Gastrocnemius medialis (tissue), 4 donors: ENCODE data around the gene TRAIP.

Source experiments
- POLR2A ChIP-seq, 2 donors: fragments of 450-650 bp; IDR thresholded peaks; one replicate each; pipeline ENCODE4 v1.6.1; 2017; ENCODE audit warnings: antibody characterized with exemption in 2 of 2, mild to moderate bottlenecking in 2 of 2, moderate library complexity in 2 of 2
- TF ChIP-seq, protein P1 (sequence below), 5 experiments: fragments of 450-650 bp in 3 of 5; fragments of 200-600 bp in 2 of 5; sonication (generic) in 2 of 5; IDR thresholded peaks in 4 of 5; conservative IDR thresholded peaks in 1 of 5; 1 replicate in 4 of 5; 2 replicates in 1 of 5; pipeline ENCODE4 v1.5.1; 2016 to 2019; ENCODE audit warnings: antibody characterized with exemption in 5 of 5, mild to moderate bottlenecking in 3 of 5, moderate library complexity in 3 of 5

DNA sequence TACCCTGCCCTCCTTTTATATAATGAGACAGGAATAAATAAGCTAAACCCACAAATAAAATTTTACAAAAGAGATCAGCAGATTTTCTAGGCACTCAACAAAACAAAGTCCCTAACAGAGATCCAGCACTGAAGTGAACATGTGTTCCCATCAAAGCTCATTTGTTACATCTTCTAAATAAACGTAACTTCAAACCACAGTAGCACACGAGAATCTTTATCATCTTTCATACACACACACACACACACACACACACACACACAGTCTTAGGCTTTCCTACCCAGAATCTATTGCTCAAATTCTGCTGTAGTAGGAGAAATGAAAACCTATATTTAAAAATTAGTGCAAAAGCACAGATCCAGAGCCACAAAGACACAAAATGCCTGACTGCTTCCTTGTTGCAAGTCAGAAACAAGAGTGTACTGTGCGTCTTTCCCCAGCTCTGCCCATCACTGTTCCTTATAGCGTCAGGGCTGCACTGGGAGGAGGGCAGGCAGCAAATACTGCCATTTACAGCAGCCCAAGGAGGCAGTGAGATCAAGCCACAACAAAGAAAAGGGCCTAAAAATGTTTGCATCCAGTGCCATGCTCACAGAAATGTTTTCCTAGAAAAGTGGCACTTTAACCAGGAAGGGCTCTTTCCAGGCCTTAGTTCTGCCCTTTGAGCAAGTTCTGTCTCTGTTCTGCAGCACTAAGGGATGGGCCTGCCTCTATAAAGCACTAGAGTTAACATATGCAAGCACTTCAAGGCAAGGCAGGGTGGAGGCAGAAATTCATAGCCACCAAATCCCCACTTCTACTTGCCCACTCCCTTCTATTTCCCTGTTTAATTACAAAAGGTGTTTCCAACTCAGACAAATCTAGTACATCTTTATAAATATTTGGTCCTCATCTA, 76.0 kb downstream of the TRAIP start:
- TF ChIP-seq, protein P1, sequence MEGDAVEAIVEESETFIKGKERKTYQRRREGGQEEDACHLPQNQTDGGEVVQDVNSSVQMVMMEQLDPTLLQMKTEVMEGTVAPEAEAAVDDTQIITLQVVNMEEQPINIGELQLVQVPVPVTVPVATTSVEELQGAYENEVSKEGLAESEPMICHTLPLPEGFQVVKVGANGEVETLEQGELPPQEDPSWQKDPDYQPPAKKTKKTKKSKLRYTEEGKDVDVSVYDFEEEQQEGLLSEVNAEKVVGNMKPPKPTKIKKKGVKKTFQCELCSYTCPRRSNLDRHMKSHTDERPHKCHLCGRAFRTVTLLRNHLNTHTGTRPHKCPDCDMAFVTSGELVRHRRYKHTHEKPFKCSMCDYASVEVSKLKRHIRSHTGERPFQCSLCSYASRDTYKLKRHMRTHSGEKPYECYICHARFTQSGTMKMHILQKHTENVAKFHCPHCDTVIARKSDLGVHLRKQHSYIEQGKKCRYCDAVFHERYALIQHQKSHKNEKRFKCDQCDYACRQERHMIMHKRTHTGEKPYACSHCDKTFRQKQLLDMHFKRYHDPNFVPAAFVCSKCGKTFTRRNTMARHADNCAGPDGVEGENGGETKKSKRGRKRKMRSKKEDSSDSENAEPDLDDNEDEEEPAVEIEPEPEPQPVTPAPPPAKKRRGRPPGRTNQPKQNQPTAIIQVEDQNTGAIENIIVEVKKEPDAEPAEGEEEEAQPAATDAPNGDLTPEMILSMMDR (IDR thresholded peaks at IDR 0.05 in 4 of 5, conservative IDR thresholded peaks at IDR 0.05 in 1 of 5), result no peak
- TF ChIP-seq POLR2A (IDR thresholded peaks at IDR 0.05), result no peak
